A549 (cell line): Measurements from ENCODE around the gene ZBTB2. TPM values are rescaled to one million over a fixed set of nuclear protein-coding genes. Genes with fewer than 3 reads are reported as not detected.

Source experiments
- ATAC-seq, 2 experiments: fragments of 200-7000 bp in 1 of 2; fragments of >200 bp in 1 of 2; cut with Nextera tagmentation in 1 of 2; cut with Tn5 transposase in 1 of 2; 3 replicates each; pipeline versions ENCODE4 v1.8.0 to v1.9.1; 2018 to 2020; ENCODE audit warnings: mild to moderate bottlenecking in 1 of 2, moderate library complexity in 1 of 2
- CTCF ChIA-PET: fragments of 300-600 bp; sonication (Branson Sonifier 250); formaldehyde crosslinking; extraction: SDS; loops from one replicate; lab custom pipeline; 2021; ENCODE audit warnings: antibody characterized with exemption, inconsistent platforms; lab: Yijun Ruan, JAX
- POLR2A ChIA-PET: fragments of 350-600 bp; formaldehyde crosslinking; extraction: SDS; loops from one replicate; lab custom pipeline; 2021; ENCODE audit warnings: antibody characterized with exemption, inconsistent platforms; lab: Yijun Ruan, JAX
- DNase-seq, 2 experiments: peaks; one replicate each; pipeline versions ENCODE4 v3.0.0 to v3.0.0-alpha.2; 2011 to 2016; ENCODE audit warnings: low read depth in 1 of 2, low spot score in 1 of 2
- FAIRE-seq: peaks from 2 replicates; lab custom pipeline; 2011; peaks lifted over from hg19 to GRCh38; lab: Jason Lieb, UNC
- H3K27ac ChIP-seq, 2 experiments: fragments of >200 bp; sonication (Bioruptor Twin); formaldehyde crosslinking; 3 replicates each; pipeline ENCODE4 v1.5.1; 2016 to 2017
- H3K4me1 ChIP-seq: fragments of >200 bp; sonication (Bioruptor Twin); formaldehyde crosslinking; 3 replicates; pipeline ENCODE4 v1.6.1; 2016
- H3K4me2 ChIP-seq: fragments of >200 bp; sonication (Bioruptor Twin); formaldehyde crosslinking; 3 replicates; pipeline ENCODE4 v1.6.1; 2016
- H3K4me3 ChIP-seq: fragments of >200 bp; sonication (Bioruptor Twin); formaldehyde crosslinking; 3 replicates; pipeline ENCODE4 v1.5.1; 2016
- H3K9me3 ChIP-seq: fragments of >200 bp; sonication (Bioruptor Twin); formaldehyde crosslinking; 3 replicates; pipeline ENCODE4 v1.6.1; 2016
- CHD2 ChIP-seq: fragments of 150-350 bp; IDR thresholded peaks from 2 replicates; pipeline ENCODE4 v1.6.1; 2014; ENCODE audit warnings: low read length; ENCODE audit not compliant: partially characterized antibody
- CHD4 ChIP-seq: fragments of 200-600 bp; sonication (generic); IDR thresholded peaks from 2 replicates; pipeline ENCODE4 v1.6.1; 2016; ENCODE audit warnings: antibody characterized with exemption, mild to moderate bottlenecking, borderline replicate concordance
- FOXS1 ChIP-seq: fragments of 250-450 bp; sonication (Bioruptor Pico); IDR thresholded peaks from 2 replicates; pipeline ENCODE4 v1.5.0; 2020; ENCODE audit warnings: mild to moderate bottlenecking, moderate library complexity
- HDAC2 ChIP-seq: fragments of 200-600 bp; sonication (generic); IDR thresholded peaks from 2 replicates; pipeline ENCODE4 v1.6.1; 2016
- HEYL ChIP-seq: fragments of 250-450 bp; sonication (Bioruptor Pico); IDR thresholded peaks from 2 replicates; pipeline ENCODE4 v1.8.0; 2021; ENCODE audit warnings: mild to moderate bottlenecking, moderate library complexity
- HOXA7 ChIP-seq: fragments of 250-450 bp; sonication (Bioruptor Pico); IDR thresholded peaks from 2 replicates; pipeline ENCODE4 v1.5.0; 2020; ENCODE audit warnings: mild to moderate bottlenecking, moderate library complexity
- JUNB ChIP-seq: fragments of >200 bp; sonication (Bioruptor Twin); formaldehyde crosslinking; IDR thresholded peaks from 2 replicates; pipeline ENCODE4 v1.6.1; 2016
- KDM1A ChIP-seq: fragments of 200-600 bp; sonication (generic); IDR thresholded peaks from 2 replicates; pipeline ENCODE4 v1.6.1; 2016; ENCODE audit warnings: low read depth, mild to moderate bottlenecking
- KDM5A ChIP-seq: fragments of 200-600 bp; sonication (generic); IDR thresholded peaks from 2 replicates; pipeline ENCODE4 v1.6.1; 2016; ENCODE audit warnings: antibody characterized with exemption, mild to moderate bottlenecking
- MAFK ChIP-seq: fragments of 450-650 bp; IDR thresholded peaks from 2 replicates; pipeline ENCODE4 v1.6.1; 2014; ENCODE audit not compliant: partially characterized antibody
- NFE2L2 ChIP-seq: fragments of 150-350 bp; conservative IDR thresholded peaks from 2 replicates; pipeline ENCODE4 v1.6.1; 2014; ENCODE audit warnings: low read length
- NPAS2 ChIP-seq: fragments of 250-450 bp; sonication (Bioruptor Pico); IDR thresholded peaks from 2 replicates; pipeline ENCODE4 v1.8.0; 2022; ENCODE audit warnings: mild to moderate bottlenecking, moderate library complexity, borderline replicate concordance
- NR3C1 ChIP-seq: fragments of >200 bp; sonication (Bioruptor Twin); formaldehyde crosslinking; IDR thresholded peaks from 3 replicates; pipeline ENCODE4 v1.6.1; 2017
- POLR2AphosphoS2 ChIP-seq: conservative IDR thresholded peaks from 2 replicates; pipeline ENCODE4 v1.6.1; 2012; ENCODE audit warnings: low read length, improper control_type of control experiment, inconsistent platforms
- RARB ChIP-seq: fragments of 250-450 bp; sonication (Bioruptor Pico); IDR thresholded peaks from 2 replicates; pipeline ENCODE4 v1.8.0; 2021; ENCODE audit warnings: mild to moderate bottlenecking, moderate library complexity
- SMC3 ChIP-seq: fragments of >200 bp; sonication (Bioruptor Twin); formaldehyde crosslinking; IDR thresholded peaks from 3 replicates; pipeline ENCODE4 v1.6.1; 2018; ENCODE audit warnings: inconsistent platforms
- TFCP2L1 ChIP-seq: fragments of 250-450 bp; sonication (Bioruptor Pico); IDR thresholded peaks from 2 replicates; pipeline ENCODE4 v1.5.0; 2021; ENCODE audit warnings: mild to moderate bottlenecking
- ZC3H11A ChIP-seq: fragments of 450-650 bp; IDR thresholded peaks from 2 replicates; pipeline ENCODE4 v1.6.1; 2014; ENCODE audit warnings: antibody characterized with exemption, mild to moderate bottlenecking
- WGBS: methylation state at CpG from one replicate; pipeline ENCODE4 v1.1.6; 2017; ENCODE audit errors: missing lambda C conversion rate; 5-methylcytosine and 5-hydroxymethylcytosine counted together
- polyA plus RNA-seq, 4 experiments: library from polyadenylated mRNA; depleted of rRNA in 3 of 4; stranded (reverse); fragments of >200 nt; fragmentation: RNase III in 1 of 4; extraction: RNeasy Plus Mini Kit Qiagen cat#74134 plus additional on column Dnase treatment in 1 of 4; gene quantifications; 2 replicates in 3 of 4; 3 replicates in 1 of 4; pipeline ENCODE4 v1.2.3, GENCODE V29; 2011 to 2017
- TF ChIP-seq, protein P1 (sequence below): IDR thresholded peaks from 2 replicates; pipeline ENCODE4 v1.6.1; 2012; ENCODE audit warnings: low read depth, borderline replicate concordance
- TF ChIP-seq, protein P2 (sequence below): fragments of 250-450 bp; sonication (Bioruptor Pico); IDR thresholded peaks from 2 replicates; pipeline ENCODE4 v1.5.0; 2020; ENCODE audit warnings: low read depth, mild to moderate bottlenecking, moderate library complexity
- TF ChIP-seq, protein P3 (sequence below): fragments of >200 bp; sonication (Bioruptor Twin); formaldehyde crosslinking; IDR thresholded peaks from 3 replicates; pipeline ENCODE4 v1.6.1; 2016
- TF ChIP-seq, protein P4 (sequence below): fragments of 450-650 bp; IDR thresholded peaks from 2 replicates; pipeline ENCODE4 v1.6.1; 2014; ENCODE audit warnings: antibody characterized with exemption

Gene ZBTB2
- polyA plus RNA-seq, 2 of the 4 experiments (the other 2 are of a cell fraction) = 10.8 to 17.3 TPM

DNA sequence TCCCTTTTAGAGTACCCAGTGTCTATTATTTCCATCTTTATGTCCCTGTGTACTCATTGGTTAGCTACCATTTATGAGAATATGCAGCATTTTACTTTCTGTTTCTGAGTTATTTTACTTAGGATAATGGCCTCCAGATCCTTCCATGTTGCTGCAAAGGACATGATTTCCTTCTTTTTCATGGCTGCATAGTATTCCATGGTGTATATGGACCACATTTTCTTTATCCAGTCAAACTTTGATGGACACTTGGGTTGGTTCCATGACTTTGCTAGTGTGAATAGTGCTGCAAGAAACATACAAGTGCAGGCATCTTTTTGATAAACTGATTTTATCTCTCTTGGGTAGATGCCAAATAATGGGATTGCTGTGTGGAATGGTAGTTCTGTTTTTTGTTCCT is 55.4 kb downstream of the ZBTB2 start:
- H3K9me3 ChIP-seq = no peaks in the 10 kb centered on the region
- no peak overlapping the region for H3K4me2 ChIP-seq
- POLR2A ChIA-PET = no interaction called here
- TF ChIP-seq CHD2 (no peak), TFCP2L1 (CRISPR knock-in tag) (no peak), CHD4 (0 out of 2 replicates have a peak, but pooled peaks have one; percentile 39), KDM1A (0 out of 2 replicates have a peak, but pooled peaks have one; percentile 23), NFE2L2 (no peak)
- TF ChIP-seq, all 56 proteins: peak for 2
- FAIRE-seq = no peak
- H3K4me1 ChIP-seq = 0 out of 3 replicates have a peak, but pooled peaks cover 3% of the 10 kb centered on the region
- CTCF ChIA-PET = interaction anchor here (1.0 to 5.0 kb wide), 11 partner anchors 10 to 518 kb away, joined by 3 to 43 read pairs (median 6); no protein-coding TSS in a partner anchor
- no peak overlapping the region for H3K4me3 ChIP-seq
- no peak for ATAC-seq
- no peak overlapping the region for H3K27ac ChIP-seq
- no peak for DNase-seq

DNA sequence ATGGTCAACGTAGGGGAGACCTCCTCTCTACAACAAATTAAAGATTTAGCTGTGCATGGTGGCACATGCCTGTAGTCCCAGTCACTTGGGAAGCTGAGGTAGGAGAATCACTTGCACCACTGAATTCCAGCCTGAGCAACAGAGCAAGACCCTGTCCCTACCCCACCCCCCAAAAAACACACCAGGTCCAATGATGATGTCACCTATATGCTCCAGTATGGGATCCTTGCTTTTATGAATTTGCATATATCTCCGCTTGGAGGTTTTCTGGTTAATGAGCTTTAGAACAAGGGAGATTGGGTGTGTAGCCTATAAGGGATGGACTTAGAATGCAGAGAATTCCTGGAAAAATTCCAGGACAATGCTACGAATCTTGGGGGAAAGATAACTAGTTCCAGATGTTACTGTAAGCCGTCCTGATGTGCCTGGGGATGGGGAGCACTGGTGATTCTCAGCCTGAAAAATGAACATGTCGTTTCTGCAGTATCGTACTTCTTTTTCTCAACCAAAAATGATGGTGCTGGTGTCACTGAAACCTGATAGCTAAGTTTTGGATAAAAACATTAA is 61.1 kb downstream of the ZBTB2 start:
- Histone ChIP-seq H3K4me2 (peak overlapping the region; percentile 22; the same call in 2 of the 3 replicates), H3K4me1 (peaks cover 12% of the 10 kb centered on the region; the same call in 1 of the 3 replicates), H3K27ac (no peak overlapping the region), H3K4me3 (no peak overlapping the region), H3K9me3 (no peaks in the 10 kb centered on the region)
- no peak for TF ChIP-seq HDAC2
- no peak for TF ChIP-seq HOXA7 (CRISPR knock-in tag)
- TF ChIP-seq KDM5A = no peak
- TF ChIP-seq, protein P1, sequence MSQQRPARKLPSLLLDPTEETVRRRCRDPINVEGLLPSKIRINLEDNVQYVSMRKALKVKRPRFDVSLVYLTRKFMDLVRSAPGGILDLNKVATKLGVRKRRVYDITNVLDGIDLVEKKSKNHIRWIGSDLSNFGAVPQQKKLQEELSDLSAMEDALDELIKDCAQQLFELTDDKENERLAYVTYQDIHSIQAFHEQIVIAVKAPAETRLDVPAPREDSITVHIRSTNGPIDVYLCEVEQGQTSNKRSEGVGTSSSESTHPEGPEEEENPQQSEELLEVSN = no peak
- no peak for TF ChIP-seq ZC3H11A
- TF ChIP-seq JUNB = no peak
- TF ChIP-seq CHD2 = no peak
- no peak for TF ChIP-seq FOXS1 (CRISPR knock-in tag)
- no peak for TF ChIP-seq HEYL (CRISPR knock-in tag)
- no peak for TF ChIP-seq NR3C1
- TF ChIP-seq NPAS2 (CRISPR knock-in tag) = no peak
- no peak for TF ChIP-seq SMC3
- TF ChIP-seq, protein P2, sequence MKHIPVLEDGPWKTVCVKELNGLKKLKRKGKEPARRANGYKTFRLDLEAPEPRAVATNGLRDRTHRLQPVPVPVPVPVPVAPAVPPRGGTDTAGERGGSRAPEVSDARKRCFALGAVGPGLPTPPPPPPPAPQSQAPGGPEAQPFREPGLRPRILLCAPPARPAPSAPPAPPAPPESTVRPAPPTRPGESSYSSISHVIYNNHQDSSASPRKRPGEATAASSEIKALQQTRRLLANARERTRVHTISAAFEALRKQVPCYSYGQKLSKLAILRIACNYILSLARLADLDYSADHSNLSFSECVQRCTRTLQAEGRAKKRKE (CRISPR knock-in tag) = no peak
- DNase-seq (no peak), FAIRE-seq (no peak), ATAC-seq (no peak)
- ChIA-PET POLR2A (no interaction called here), CTCF (interaction anchor here (1.1 to 1.9 kb wide), 3 partner anchors 13 to 316 kb away, joined by 3 to 11 read pairs (median 3); no protein-coding TSS in a partner anchor)
- WGBS = 71% methylated on average over 6 of the region's 6 CpGs

DNA sequence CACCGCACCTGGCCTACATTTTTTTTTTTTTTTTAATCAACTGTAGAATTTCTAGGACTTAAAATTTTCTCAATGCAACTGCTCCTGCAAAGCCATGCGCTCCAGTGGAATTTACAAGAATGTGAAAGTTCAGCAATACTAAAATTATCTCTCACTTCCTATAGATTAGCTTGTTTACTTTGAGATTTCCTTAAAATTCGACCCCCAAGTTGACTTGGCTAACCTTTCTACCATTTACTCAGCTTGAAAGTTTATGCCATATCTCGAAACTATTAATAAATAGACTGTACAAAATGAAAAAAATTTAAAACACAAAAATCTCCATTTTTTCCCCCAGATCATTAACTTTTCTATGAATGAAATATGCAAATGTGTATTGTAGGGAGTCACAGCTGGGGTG is 64.3 kb downstream of the ZBTB2 start:
- no peaks in the 10 kb centered on the region for H3K9me3 ChIP-seq
- peak overlapping the region; percentile 80 for H3K4me2 ChIP-seq
- ATAC-seq (no peak), FAIRE-seq (no peak), DNase-seq (no peak)
- ChIA-PET POLR2A (no interaction called here), CTCF (interaction anchor here (1.7 to 7.2 kb wide), 5 partner anchors 7 to 436 kb away, joined by 4 to 192 read pairs (median 43); no protein-coding TSS in a partner anchor)
- WGBS = 59% methylated on average over 4 of the region's 4 CpGs
- H3K4me3 ChIP-seq = peak overlapping the region; percentile 72
- TF ChIP-seq MAFK (no peak), SMC3 (no peak), FOXS1 (CRISPR knock-in tag) (no peak), NFE2L2 (no peak), POLR2AphosphoS2 (no peak), RARB (no peak), NPAS2 (CRISPR knock-in tag) (no peak)
- TF ChIP-seq, protein P3, sequence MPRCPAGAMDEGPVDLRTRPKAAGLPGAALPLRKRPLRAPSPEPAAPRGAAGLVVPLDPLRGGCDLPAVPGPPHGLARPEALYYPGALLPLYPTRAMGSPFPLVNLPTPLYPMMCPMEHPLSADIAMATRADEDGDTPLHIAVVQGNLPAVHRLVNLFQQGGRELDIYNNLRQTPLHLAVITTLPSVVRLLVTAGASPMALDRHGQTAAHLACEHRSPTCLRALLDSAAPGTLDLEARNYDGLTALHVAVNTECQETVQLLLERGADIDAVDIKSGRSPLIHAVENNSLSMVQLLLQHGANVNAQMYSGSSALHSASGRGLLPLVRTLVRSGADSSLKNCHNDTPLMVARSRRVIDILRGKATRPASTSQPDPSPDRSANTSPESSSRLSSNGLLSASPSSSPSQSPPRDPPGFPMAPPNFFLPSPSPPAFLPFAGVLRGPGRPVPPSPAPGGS = no peak
- TF ChIP-seq, protein P4, sequence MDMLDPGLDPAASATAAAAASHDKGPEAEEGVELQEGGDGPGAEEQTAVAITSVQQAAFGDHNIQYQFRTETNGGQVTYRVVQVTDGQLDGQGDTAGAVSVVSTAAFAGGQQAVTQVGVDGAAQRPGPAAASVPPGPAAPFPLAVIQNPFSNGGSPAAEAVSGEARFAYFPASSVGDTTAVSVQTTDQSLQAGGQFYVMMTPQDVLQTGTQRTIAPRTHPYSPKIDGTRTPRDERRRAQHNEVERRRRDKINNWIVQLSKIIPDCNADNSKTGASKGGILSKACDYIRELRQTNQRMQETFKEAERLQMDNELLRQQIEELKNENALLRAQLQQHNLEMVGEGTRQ = no peak
- H3K27ac ChIP-seq = peak overlapping the region; percentile 1 to 63; a peak in 3 of 6 replicates
- peaks cover 39% of the 10 kb centered on the region for H3K4me1 ChIP-seq
